Astrocyte (in vitro differentiated cells and primary cell): ENCODE results near the gene NLE1.

Source experiments
- CTCF ChIP-seq: IDR thresholded peaks from 2 replicates; pipeline ENCODE4 v1.5.1; 2011; ENCODE audit warnings: low read depth, mild to moderate bottlenecking, inconsistent platforms, low read length, moderate library complexity; ENCODE audit not compliant: insufficient read depth
- EZH2 ChIP-seq: IDR thresholded peaks from 2 replicates; pipeline ENCODE4 v1.6.1; 2012; ENCODE audit warnings: mild to moderate bottlenecking, low read length, inconsistent platforms; ENCODE audit not compliant: insufficient read depth

DNA sequence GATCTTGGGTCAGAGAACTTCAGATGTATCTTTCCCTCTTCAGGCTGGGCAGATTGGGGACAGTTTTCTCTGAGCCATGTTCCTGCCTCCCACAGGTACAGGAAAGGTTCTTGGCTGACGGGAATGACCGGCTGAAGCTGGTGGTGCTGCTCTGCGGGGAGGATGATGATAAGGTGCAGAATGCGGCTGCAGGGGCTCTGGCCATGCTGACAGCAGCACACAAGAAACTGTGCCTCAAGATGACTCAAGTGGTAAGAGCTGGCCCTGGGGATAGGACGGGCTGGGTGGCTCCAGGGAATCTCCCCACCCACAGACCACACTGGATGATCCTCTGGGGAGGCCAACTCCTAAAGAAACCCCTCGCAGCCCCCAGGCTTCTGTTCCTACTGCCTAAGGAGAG lies 41.2 kb upstream of the NLE1 start:
- TF ChIP-seq EZH2 (no peak), CTCF (no peak)
